Stimulated activated CD8-positive, alpha-beta memory T cell treated with anti-CD3 and anti-CD28 coated beads, Interleukin-7, amount 100 ng/mL, for 4 hours (primary cell): ENCODE results near the gene CCDC149.

Experiments
- DNase-seq, 2 donors: peaks; one replicate each; pipeline ENCODE4 v3.0.0-alpha.2; 2020; ENCODE audit warnings: low read depth in 2 of 2

Gene CCDC149

GRCh38 chr4:24912252-24913118 is at the start of gene CCDC149:
Gene CCDC149 (minus strand): TSS chr4:24913042. CDS start chr4:24912864, 178 bp downstream.
- no peak for DNase-seq

GRCh38 chr4:24957886-24958285 is 45.0 kb upstream of the CCDC149 start:
- DNase-seq = no peak

GRCh38 chr4:24956763-24957162 is 43.9 kb upstream of the CCDC149 start:
- DNase-seq = no peak

- no peak for DNase-seq
Observed at GRCh38 chr4:24956091-24956490, 43.2 kb upstream of the CCDC149 start.

- no peak for DNase-seq
Observed at GRCh38 chr4:24952667-24953066, 39.8 kb upstream of the CCDC149 start.

GRCh38 chr4:24949970-24950369 is 37.1 kb upstream of the CCDC149 start:
- DNase-seq = no peak

GRCh38 chr4:24937917-24938281 is 25.1 kb upstream of the CCDC149 start:
- no peak for DNase-seq

- no peak for DNase-seq
Observed at GRCh38 chr4:24937176-24937916, 24.5 kb upstream of the CCDC149 start.

- no peak for DNase-seq
Observed at GRCh38 chr4:24935856-24936255, 23.0 kb upstream of the CCDC149 start.

GRCh38 chr4:24934311-24934710 is 21.5 kb upstream of the CCDC149 start:
- DNase-seq = no peak

- DNase-seq = no peak
Observed at GRCh38 chr4:24933684-24934275, 20.9 kb upstream of the CCDC149 start.

GRCh38 chr4:24932515-24933225 is 19.8 kb upstream of the CCDC149 start:
- DNase-seq = no peak

- DNase-seq = no peak
Observed at GRCh38 chr4:24930151-24930550, 17.3 kb upstream of the CCDC149 start.

- DNase-seq = no peak
Observed at GRCh38 chr4:24928708-24929107, 15.9 kb upstream of the CCDC149 start.

GRCh38 chr4:24927049-24927448 is 14.2 kb upstream of the CCDC149 start:
- DNase-seq = no peak

GRCh38 chr4:24924309-24924781 is 11.5 kb upstream of the CCDC149 start:
- DNase-seq = no peak

- no peak for DNase-seq
Observed at GRCh38 chr4:24923550-24923949, 10.7 kb upstream of the CCDC149 start.

GRCh38 chr4:24923002-24923401 is 10.2 kb upstream of the CCDC149 start:
- no peak for DNase-seq

GRCh38 chr4:24922416-24922815 is 9.6 kb upstream of the CCDC149 start:
- no peak for DNase-seq

- DNase-seq = no peak
Observed at GRCh38 chr4:24921491-24921890, 8.6 kb upstream of the CCDC149 start.

GRCh38 chr4:24920008-24920407 is 7.2 kb upstream of the CCDC149 start:
- DNase-seq = no peak
